Vagina (tissue), 2 donors: Measurements from ENCODE around the gene ITGA11.

Experiments used
- CTCF ChIP-seq, 3 experiments: fragments of 450-650 bp in 2 of 3; fragments of 200-600 bp in 1 of 3; sonication (generic) in 1 of 3; IDR thresholded peaks; one replicate each; pipeline ENCODE4 v1.5.1; 2017 to 2019; ENCODE audit warnings: antibody characterized with exemption in 3 of 3, mild to moderate bottlenecking in 2 of 3, moderate library complexity in 2 of 3
- POLR2A ChIP-seq, 2 donors: fragments of 450-650 bp; IDR thresholded peaks; one replicate each; pipeline ENCODE4 v1.6.1; 2017; ENCODE audit warnings: antibody characterized with exemption in 2 of 2, mild to moderate bottlenecking in 2 of 2, moderate library complexity in 2 of 2
- POLR2AphosphoS5 ChIP-seq, 2 donors: sonication (generic); formaldehyde crosslinking; IDR thresholded peaks; one replicate each; pipeline ENCODE4 v1.9.0; 2017; ENCODE audit warnings: antibody characterized with exemption in 2 of 2, mild to moderate bottlenecking in 2 of 2, low read depth in 1 of 2; ENCODE audit not compliant: insufficient read depth in 1 of 2

- no peak for TF ChIP-seq CTCF (IDR thresholded peaks at IDR 0.05)
- no peak for TF ChIP-seq POLR2A (IDR thresholded peaks at IDR 0.05)
- TF ChIP-seq POLR2AphosphoS5 (IDR thresholded peaks at IDR 0.05; ENCODE audit: insufficient read depth in 1 of 2, low read depth in 1 of 2), result no peak
These were observed 153.2 kb downstream of the ITGA11 start for GRCh38 chr15:68278595-68279405.
